Measurements from ENCODE around the gene S1PR5.

DNA sequence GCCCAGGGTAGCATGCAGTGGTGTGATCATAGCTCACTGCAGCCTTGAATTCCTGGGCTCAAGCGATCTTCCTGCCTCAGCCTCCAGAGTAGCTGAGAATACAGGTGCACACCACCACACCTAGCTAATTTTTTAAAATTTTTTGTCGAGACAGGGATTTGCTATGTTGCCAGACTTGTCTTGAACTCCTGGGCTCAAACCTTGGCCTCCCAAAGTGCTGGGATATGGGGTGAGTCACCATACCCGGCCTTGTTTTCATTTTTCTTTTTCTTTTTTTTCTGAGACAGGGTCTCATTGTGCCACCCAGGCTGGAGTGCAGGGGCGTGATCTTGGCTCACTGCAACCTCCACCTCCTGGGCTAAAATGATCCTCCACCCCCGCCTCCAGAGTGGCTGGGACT, 52.8 kb downstream of the S1PR5 start:
- no peak for TF ChIP-seq TARDBP (IDR thresholded peaks at IDR 0.05)
- no peak for TF ChIP-seq FOXK2 (IDR thresholded peaks at IDR 0.05)
- TF ChIP-seq ARNT (IDR thresholded peaks at IDR 0.05) = no peak
- no peak for TF ChIP-seq SUZ12 (IDR thresholded peaks at IDR 0.05)
- no peak for TF ChIP-seq L3MBTL2 (conservative IDR thresholded peaks at IDR 0.05)
- TF ChIP-seq, protein P1, sequence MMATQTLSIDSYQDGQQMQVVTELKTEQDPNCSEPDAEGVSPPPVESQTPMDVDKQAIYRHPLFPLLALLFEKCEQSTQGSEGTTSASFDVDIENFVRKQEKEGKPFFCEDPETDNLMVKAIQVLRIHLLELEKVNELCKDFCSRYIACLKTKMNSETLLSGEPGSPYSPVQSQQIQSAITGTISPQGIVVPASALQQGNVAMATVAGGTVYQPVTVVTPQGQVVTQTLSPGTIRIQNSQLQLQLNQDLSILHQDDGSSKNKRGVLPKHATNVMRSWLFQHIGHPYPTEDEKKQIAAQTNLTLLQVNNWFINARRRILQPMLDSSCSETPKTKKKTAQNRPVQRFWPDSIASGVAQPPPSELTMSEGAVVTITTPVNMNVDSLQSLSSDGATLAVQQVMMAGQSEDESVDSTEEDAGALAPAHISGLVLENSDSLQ (IDR thresholded peaks at IDR 0.05) = no peak
- TF ChIP-seq CTBP1 (IDR thresholded peaks at IDR 0.05; ENCODE audit: borderline replicate concordance) = no peak
- no peak for TF ChIP-seq HDGF (IDR thresholded peaks at IDR 0.05; ENCODE audit: borderline replicate concordance)
- no peak for TF ChIP-seq BHLHE40 (IDR thresholded peaks at IDR 0.05; ENCODE audit: borderline replicate concordance)

All from HEK293T (cell line).